CD4-positive, alpha-beta T cell treated with Interleukin-2 at 100 ng/mL for 4 hours (primary cell): ENCODE data around the gene FSTL4.
A peak's percentile ranks its signal among the peaks of the same experiment; 100 is the strongest.
"Not testable (repeated sequence)": the region's sequence is repeated elsewhere in the genome, so short reads cannot be mapped to it uniquely, and the experiment has no call there.

Source experiments
- DNase-seq: peaks from one replicate; pipeline ENCODE4 v3.0.0-alpha.2; 2020; ENCODE audit warnings: low spot score

The FSTL4 gene

DNA sequence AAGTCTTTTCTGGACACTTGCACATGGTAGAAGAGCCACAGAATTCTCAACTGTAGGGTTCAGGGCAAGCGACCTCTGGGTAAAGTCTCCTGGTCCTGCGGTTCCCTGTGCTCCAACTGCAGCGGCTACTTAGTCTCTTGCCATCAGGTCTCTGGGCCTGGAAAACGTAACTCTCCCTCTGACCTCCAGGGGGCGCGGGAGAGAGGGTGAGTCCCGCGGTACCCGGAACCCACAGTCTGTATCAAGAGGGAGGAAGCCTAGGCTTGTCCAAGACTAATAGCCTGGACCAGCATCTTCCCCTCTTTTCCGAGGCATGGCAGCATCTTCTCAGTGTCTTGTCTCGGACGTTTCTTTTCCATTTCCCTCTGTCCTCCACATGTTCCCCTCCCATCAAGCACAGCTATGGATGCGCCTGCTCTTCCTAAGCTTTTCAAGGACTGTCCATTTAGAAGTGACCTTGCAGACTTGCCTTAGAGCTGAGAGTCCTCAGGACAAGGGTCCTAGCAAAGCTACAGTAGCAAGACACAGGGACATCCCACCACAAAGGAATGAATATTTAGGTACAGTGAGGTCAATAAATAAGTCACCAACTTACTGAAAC, 59.3 kb downstream of the FSTL4 start:
- peak; percentile 41 for DNase-seq

DNA sequence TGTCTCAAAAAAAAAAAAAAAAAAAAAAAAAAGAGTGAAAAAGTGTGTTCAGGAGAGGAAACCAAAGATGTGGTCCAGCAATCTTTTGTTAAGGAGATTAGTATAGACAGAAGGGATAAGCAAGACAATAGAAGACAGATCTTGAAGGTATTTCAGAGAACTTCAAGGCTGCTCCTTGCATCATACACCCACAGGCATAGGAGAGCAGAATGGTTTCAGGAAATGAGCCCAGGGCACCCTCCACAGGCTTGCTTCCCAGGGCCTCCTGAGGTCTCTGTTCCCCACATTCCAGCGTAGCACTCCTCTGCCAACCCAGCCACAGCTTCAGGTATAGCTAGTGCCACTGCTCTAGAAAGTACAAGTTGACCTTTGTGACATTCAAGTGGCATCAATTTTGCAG, 65.8 kb downstream of the FSTL4 start:
- DNase-seq: no peak

- DNase-seq: no peak
Measured at GRCh38 chr5:133544346-133544745, 68.0 kb downstream of the FSTL4 start.

- no peak for DNase-seq
Measured at GRCh38 chr5:133539818-133540217, 72.5 kb downstream of the FSTL4 start.

- DNase-seq: no peak
Measured at GRCh38 chr5:133538718-133539117, 73.6 kb downstream of the FSTL4 start.

DNA sequence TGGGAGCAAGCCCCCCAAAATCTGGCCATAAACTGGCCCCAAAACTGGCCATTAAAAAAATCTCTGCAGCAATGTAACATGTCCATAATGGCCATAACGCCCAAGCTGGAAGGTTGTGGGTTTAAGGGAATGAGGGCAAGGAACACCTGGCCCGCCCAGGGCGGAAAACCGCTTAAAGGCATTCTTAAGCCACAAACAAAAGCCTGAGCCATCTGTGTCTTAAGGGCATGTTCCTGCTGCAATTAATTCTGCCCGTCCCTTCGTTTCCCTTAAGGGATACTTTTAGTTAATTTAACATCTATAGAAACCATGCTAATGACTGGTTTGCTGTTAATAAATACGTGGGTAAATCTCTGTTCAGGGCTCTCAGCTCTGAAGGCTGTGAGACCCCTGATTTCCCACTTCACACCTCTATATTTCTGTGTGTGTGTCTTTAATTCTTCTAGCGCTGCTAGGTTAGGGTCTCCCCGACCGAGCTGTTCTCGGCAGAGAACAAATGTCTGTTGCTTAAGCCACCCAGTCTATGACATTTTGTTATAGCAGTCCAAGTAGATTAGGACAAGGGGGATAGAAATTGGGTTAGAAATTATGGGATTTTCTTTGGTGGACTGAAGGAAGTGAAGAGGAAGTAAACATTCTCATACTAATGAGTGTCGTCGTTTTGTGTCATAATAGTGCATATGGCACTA, 77.0 kb downstream of the FSTL4 start:
- not testable (repeated sequence) for DNase-seq

GRCh38 chr5:133534566-133534965, 77.8 kb downstream of the FSTL4 start:
- no peak for DNase-seq

DNA sequence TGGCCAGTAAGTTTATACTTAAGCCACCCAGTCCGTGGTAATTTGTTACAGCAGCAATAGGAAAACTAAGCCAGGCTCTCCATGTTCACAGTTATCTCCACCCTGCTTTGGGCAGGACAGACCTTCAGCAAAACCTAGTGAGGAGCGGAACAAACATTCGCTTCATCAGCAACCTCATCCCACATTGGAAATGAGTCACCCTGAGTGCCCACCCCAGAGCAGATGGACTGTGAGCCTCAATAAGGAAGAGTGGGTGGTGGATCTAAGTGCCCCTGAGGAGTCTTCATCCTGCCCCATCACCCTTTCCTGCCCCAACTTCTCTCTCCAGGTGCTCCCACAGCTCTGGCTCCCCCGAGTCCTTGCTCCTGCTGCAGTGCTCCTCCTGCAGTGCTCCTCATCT, 78.8 kb downstream of the FSTL4 start:
- DNase-seq: no peak

DNA sequence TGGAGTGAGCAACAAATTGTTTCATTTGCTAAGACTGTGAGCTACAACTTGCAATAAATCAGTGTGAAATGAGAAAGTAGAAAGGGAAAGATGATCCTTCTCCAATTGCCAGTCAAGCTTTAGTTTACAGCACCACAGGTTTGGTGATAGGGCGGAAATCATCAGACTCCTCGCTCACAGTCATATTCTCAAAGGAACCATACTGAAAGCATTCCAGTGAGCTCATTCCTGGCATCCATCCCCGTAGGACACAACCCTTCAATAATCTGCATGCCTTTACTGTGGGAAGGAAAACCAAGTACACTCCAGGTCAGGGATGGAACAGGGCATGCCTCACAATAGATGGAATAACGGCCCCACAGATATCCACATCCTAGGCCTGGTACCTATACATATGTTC, 80.7 kb downstream of the FSTL4 start:
- no peak for DNase-seq

DNA sequence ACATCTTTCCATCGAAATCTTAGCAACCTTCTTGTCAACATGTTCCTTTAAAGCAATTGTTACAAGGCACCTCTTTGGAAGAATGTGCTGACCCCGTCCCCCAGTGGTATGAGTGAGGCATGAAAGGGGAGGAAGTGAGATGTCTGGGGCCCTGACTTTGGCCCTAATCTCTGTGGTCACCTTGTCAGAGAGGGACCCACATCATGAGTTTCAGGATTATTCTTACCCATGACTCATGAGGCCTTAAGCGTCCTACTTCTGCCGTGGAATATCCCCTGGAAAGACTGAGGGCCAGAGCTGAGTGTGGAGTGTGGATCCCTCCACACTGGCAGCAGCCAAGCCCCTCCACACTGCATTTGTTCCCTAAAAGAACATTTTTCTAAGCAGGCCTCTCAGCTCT, 81.2 kb downstream of the FSTL4 start:
- no peak for DNase-seq

DNA sequence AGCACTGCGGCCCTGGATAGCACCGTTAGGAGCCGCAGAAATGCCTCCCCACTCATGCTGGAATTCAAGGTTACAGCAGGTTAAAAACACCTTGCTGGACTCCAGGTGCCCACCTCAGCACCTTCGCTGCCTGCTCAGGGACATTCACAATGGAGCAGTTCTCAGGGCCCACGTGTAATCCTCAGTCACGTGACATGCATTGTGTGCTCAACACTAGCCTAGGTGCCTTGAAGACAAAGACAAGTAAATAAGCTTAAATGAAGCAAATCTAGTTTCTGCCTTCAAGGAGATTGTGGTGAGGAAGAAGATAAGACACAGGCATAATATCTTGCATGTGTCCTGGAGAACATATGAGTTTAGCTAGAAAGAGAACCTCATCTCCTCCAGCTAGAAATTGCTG, 82.1 kb downstream of the FSTL4 start:
- DNase-seq: no peak

- DNase-seq: no peak
Measured at GRCh38 chr5:133528841-133529240, 83.5 kb downstream of the FSTL4 start.

- no peak for DNase-seq
Measured at GRCh38 chr5:133527311-133527710, 85.0 kb downstream of the FSTL4 start.

DNA sequence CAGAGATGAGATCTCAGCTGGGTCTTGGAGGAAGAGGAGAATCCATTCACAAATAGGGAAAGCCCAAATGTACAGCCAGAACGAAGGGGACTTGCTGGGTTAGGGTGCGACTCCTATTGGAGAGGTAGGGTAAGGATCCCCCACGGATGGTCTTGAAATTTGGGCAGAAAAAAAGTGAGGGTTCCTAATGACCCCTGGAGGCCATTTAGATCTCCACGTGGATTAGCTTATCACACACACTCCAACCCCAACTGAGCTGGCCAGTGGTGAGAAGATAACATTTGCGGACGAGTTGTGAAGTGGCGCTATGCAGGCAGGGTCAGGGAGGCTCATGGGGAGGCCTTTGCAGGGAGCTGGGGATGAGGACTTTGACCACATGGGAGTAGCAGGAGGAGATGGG, 86.0 kb downstream of the FSTL4 start:
- DNase-seq: no peak

GRCh38 chr5:133525126-133525525, 87.2 kb downstream of the FSTL4 start:
- DNase-seq: no peak

- DNase-seq: no peak
Measured at GRCh38 chr5:133524666-133525065, 87.7 kb downstream of the FSTL4 start.

DNA sequence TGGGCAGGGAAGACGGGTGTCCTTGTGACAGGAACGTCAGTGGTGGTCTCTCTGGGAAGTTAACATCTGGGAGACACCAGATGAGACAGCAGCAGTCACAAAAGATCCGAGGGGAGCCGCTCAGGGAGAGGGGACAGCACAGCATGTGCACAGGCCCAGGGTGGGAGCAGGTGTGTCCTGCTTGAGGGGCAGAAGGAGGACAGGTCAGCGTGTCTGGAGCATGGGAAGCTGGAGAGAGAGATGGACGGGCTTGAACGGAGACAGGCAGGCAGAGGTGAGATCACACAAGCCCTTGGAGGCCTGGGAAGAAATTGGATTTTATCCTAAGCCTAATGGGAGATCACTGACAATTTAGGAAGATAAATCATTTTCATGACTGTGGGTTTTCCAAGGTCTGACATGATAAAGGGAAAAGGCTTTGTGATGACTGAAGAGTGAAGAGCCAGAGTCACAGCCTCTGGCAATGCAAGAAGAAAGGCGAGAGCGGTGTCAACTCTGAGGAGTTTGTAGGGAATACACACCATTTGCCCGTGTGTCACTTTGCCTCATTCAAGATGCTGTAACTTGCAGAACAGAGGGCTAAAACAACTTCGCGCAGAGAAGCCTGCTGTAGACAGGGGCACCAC, 88.3 kb downstream of the FSTL4 start:
- DNase-seq: no peak

- DNase-seq: no peak
Measured at GRCh38 chr5:133523013-133523658, 89.2 kb downstream of the FSTL4 start.

- DNase-seq: no peak
Measured at GRCh38 chr5:133521801-133522200, 90.5 kb downstream of the FSTL4 start.

DNA sequence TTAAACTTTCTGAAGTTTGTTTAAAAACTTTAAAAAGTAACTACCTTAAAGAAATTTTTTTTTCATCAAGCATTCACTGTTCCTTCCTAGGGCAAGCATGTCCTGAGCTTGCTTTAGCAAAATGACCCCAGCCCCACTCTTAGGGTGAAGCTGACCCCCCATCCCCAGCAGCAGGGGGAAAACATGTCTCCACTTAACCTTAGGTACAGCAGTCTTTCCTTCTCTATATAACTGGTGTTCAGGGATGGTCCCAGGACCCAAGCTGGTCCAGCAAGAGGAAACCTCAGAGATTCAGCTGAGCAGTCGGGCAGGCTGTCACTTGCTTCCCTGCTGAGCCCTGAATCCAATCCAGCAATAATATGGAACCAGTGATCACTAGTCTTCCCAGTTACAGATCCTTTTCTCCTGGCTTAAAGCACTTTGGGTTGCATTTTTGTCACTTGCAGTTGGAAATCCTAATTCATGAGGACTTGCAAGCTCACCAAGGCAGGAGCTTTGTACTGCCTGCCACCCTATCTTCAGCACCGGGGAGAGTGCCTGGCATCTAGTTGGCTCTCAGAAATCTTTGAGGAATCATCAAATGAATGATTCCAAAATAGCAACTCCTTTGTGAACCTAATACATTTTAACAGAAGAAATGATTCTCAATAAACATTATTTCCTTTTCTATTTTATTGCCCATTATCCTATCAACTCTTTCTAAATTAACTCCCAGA, 91.2 kb downstream of the FSTL4 start:
- DNase-seq: no peak

DNA sequence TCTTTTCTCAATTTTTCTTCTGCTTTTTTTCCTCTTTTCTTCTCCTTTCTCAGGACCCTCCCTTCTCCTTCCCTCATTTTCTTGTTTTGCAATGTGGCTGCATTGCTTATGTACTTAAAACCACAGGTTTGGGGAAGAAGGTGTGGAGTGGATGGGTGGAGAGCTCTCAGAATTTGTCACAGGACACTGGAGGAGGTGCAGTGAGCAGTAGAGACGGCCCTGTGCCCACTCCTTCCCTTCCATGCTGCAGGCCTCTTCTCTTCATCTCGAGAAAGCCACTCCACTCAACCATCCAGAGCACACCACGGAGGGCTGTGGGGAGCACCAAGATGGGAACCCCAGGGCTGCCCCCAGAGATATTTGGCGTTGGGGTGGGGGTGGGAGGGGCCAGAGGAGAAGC, 92.3 kb downstream of the FSTL4 start:
- DNase-seq: no peak

DNA sequence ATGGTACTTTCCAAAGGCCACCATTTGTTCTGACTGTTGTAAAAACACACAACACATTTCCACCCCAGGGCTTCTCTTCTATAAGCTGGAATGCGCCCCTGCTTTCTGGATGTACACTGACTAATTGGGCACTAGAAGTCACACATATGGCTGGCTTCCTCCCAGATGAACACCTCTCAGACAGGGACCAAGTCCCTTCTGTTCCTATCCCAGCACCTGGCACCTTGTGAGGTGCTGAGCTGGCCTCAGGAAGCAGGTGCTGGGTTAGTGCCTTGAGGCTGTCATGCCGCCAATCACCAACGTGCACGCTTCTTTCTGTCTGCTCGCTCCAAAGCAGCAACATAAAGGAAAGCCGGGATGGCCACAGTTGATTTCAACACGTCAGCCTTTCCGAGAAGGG, 93.2 kb downstream of the FSTL4 start:
- no peak for DNase-seq

GRCh38 chr5:133514456-133514855, 97.9 kb downstream of the FSTL4 start:
- DNase-seq: no peak
